B cell (primary cell): ENCODE measurements around the gene RASSF3. TPM values are rescaled to one million over a fixed set of nuclear protein-coding genes. Genes with fewer than 3 reads are reported as not detected.
A peak's percentile ranks its signal among the peaks of the same experiment; 100 is the strongest.

Experiments
- ATAC-seq: fragments of 200-7000 bp; cut with Tn5 transposase; one replicate; pipeline ENCODE4 v1.10.0; 2021; ENCODE audit warnings: low read depth, mild to moderate bottlenecking, moderate number of reproducible peaks, moderate library complexity
- CTCF ChIA-PET: fragments of 350-600 bp; sonication (Branson Sonifier 250); formaldehyde crosslinking; loops from one replicate; lab custom pipeline; 2021; ENCODE audit warnings: antibody characterized with exemption, inconsistent platforms; lab: Charles Lee
- POLR2A ChIA-PET: fragments of 350-600 bp; sonication (Branson Sonifier 250); formaldehyde crosslinking; loops from one replicate; lab custom pipeline; 2021; ENCODE audit warnings: antibody characterized with exemption; lab: Charles Lee
- DNase-seq: peaks from one replicate; pipeline ENCODE4 v3.0.0; 2013
- H2AFZ ChIP-seq: 2 replicates; pipeline ENCODE4 v1.6.1; 2012; ENCODE audit warnings: mild to moderate bottlenecking, low read depth, low read length; ENCODE audit not compliant: insufficient read depth, poor library complexity, severe bottlenecking
- H3K27ac ChIP-seq, 2 donors: 1 replicate in 1 of 2; 2 replicates in 1 of 2; pipeline ENCODE4 v1.5.1; 2012 to 2013; ENCODE audit warnings: low read length in 2 of 2, mild to moderate bottlenecking in 2 of 2, moderate library complexity in 1 of 2
- H3K27me3 ChIP-seq, 4 experiments: fragments of 200-600 bp in 1 of 4; sonication (generic) in 1 of 4; replicated peaks in 1 of 4; 1 replicate in 2 of 4; 2 replicates in 2 of 4; pipeline versions ENCODE4 v1.6.1 to v1.7.0; 2013 to 2016; ENCODE audit warnings: low read length in 3 of 4, mild to moderate bottlenecking in 2 of 4, mixed read lengths in 1 of 4, moderate library complexity in 1 of 4; ENCODE audit not compliant: insufficient read depth in 4 of 4, control insufficient read depth in 3 of 4; ENCODE audit errors: control extremely low read depth in 1 of 4
- H3K36me3 ChIP-seq, 2 experiments: replicated peaks in 1 of 2; 1 replicate in 1 of 2; 2 replicates in 1 of 2; pipeline versions ENCODE4 v1.6.1 to v1.7.1; 2013; ENCODE audit warnings: low read length in 1 of 2; ENCODE audit not compliant: insufficient read depth in 2 of 2, control insufficient read depth in 1 of 2; ENCODE audit errors: control extremely low read depth in 1 of 2, extremely low read depth in 1 of 2
- H3K4me1 ChIP-seq, 2 donors: fragments of 200-600 bp in 1 of 2; sonication (generic) in 1 of 2; 1 replicate in 1 of 2; 2 replicates in 1 of 2; pipeline versions ENCODE4 v1.5.1 to v1.6.1; 2013 to 2017; ENCODE audit warnings: low read length in 2 of 2; ENCODE audit not compliant: control insufficient read depth in 2 of 2, insufficient read depth in 2 of 2
- H3K4me2 ChIP-seq: replicated peaks from 2 replicates; pipeline ENCODE3; 2012; ENCODE audit warnings: mild to moderate bottlenecking, low read depth, low read length; ENCODE audit not compliant: poor library complexity, severe bottlenecking
- H3K4me3 ChIP-seq, 5 experiments: fragments of 200-600 bp in 1 of 5; sonication (generic) in 1 of 5; 1 replicate in 3 of 5; 2 replicates in 2 of 5; pipeline versions ENCODE4 v1.5.1 to v1.7.0; 2011 to 2016; ENCODE audit warnings: low read length in 4 of 5, mild to moderate bottlenecking in 4 of 5, low read depth in 2 of 5, control low read depth in 1 of 5, moderate library complexity in 1 of 5; ENCODE audit not compliant: insufficient read depth in 1 of 5; ENCODE audit errors: control extremely low read depth in 1 of 5, extremely low read depth in 1 of 5
- H3K79me2 ChIP-seq: fragments of 200-600 bp; sonication (generic); one replicate; pipeline ENCODE4 v1.6.0; 2016; ENCODE audit warnings: low read length; ENCODE audit not compliant: control insufficient read depth, insufficient read depth
- H3K9ac ChIP-seq: fragments of 200-600 bp; sonication (generic); 2 replicates; pipeline ENCODE4 v1.6.1; 2017; ENCODE audit warnings: mild to moderate bottlenecking, low read length, moderate library complexity
- H3K9me3 ChIP-seq, 3 donors: one replicate each; pipeline versions ENCODE4 v1.6.1 to v1.7.1; 2013; ENCODE audit warnings: low read length in 2 of 3; ENCODE audit not compliant: control insufficient read depth in 2 of 3, insufficient read depth in 1 of 3; ENCODE audit errors: control extremely low read depth in 1 of 3
- H4K20me1 ChIP-seq: 2 replicates; pipeline ENCODE4 v1.6.0; 2012; ENCODE audit warnings: mild to moderate bottlenecking, low read length; ENCODE audit not compliant: insufficient read depth, control insufficient read depth, poor library complexity, severe bottlenecking
- H3K27ac Mint-ChIP-seq: one replicate; pipeline ENCODE4 v1.8.0; 2021; ENCODE audit warnings: mixed read lengths
- H3K27me3 Mint-ChIP-seq: one replicate; pipeline ENCODE4 v1.8.0; 2021; ENCODE audit warnings: mixed read lengths
- H3K4me1 Mint-ChIP-seq: one replicate; pipeline ENCODE4 v1.8.0; 2021; ENCODE audit warnings: mixed read lengths
- H3K4me3 Mint-ChIP-seq: one replicate; pipeline ENCODE4 v1.8.0; 2021; ENCODE audit warnings: mixed read lengths
- H3K9me3 Mint-ChIP-seq: one replicate; pipeline ENCODE4 v1.8.0; 2022; ENCODE audit warnings: mixed read lengths; ENCODE audit not compliant: insufficient read depth
- CTCF ChIP-seq: fragments of 200-600 bp; IDR thresholded peaks from one replicate; pipeline ENCODE4 v1.8.0; 2022; ENCODE audit warnings: antibody characterized with exemption, mild to moderate bottlenecking
- EZH2 ChIP-seq: IDR thresholded peaks from 2 replicates; pipeline ENCODE4 v1.6.1; 2012; ENCODE audit warnings: borderline replicate concordance, low read depth, mild to moderate bottlenecking, moderate library complexity, low read length; ENCODE audit not compliant: insufficient read depth, poor library complexity, severe bottlenecking
- WGBS: methylation state at CpG from one replicate; pipeline ENCODE4 v1.1.5; 2013; ENCODE audit warnings: missing lambda C conversion rate; ENCODE audit not compliant: insufficient coverage; 5-methylcytosine and 5-hydroxymethylcytosine counted together
- intact Hi-C: fragments of 100-400 bp; cut with micrococcal nuclease; formaldehyde crosslinking; loops from one replicate; pipeline ENCODE4 v1.10.0; 2022
- polyA plus RNA-seq: library from polyadenylated mRNA; depleted of rRNA; stranded (reverse); fragments of >200 nt; gene quantifications from 2 replicates; pipeline ENCODE4 v1.2.3, GENCODE V29; 2012
- total RNA-seq, 2 donors: library from RNA; stranded (reverse); fragments of 120-200 nt in 1 of 2; gene quantifications; 1 replicate in 1 of 2; 2 replicates in 1 of 2; pipeline versions ENCODE4 v1.2.3 to v1.2.4, GENCODE V29; 2013 to 2022

RASSF3 gene
- total and polyA plus RNA-seq, 2 donors (not counting 1 experiment from before 2014, with no cell fraction given) = 25.8 to 104 TPM

GRCh38 chr12:64682572-64683277, 72.4 kb downstream of the RASSF3 start:
- Histone ChIP-seq H3K27ac (peak overlapping the region in 1 of 2 donors; percentile 58), H3K4me1 (peaks cover 56% of the 10 kb centered on the region in 2 donors), H3K27me3 (no peaks in the 10 kb centered on the region), H3K79me2 (peaks cover 91% of the 10 kb centered on the region), H3K4me2 (peak overlapping the region; percentile 15), H3K36me3 (peaks cover 6 to 25% of the 10 kb centered on the region in 2 experiments), H3K9ac (no peak overlapping the region), H3K4me3 (no peak overlapping the region), H2AFZ (no peak overlapping the region), H3K9me3 (no peaks in the 10 kb centered on the region), H4K20me1 (peaks cover 38% of the 10 kb centered on the region)
- Mint-ChIP-seq H3K9me3 (no peaks in the 10 kb centered on the region), H3K4me3 (no peak overlapping the region), H3K4me1 (peaks cover 58% of the 10 kb centered on the region), H3K27ac (peak overlapping the region; percentile 41), H3K27me3 (no peaks in the 10 kb centered on the region)
- TF ChIP-seq EZH2 (no peak), CTCF (no peak)
- POLR2A ChIA-PET = no interaction called here
- CTCF ChIA-PET = interaction anchor here (0.7 to 5.5 kb wide), 4 partner anchors 14 to 133 kb away, joined by 3 to 28 read pairs (median 4); no protein-coding TSS in a partner anchor
- DNase-seq (no peak), ATAC-seq (no peak)
- WGBS = 96% methylated on average over 4 of the region's 6 CpGs
- intact Hi-C loops = no loop called here
